Activated naive CD8-positive, alpha-beta T cell treated with anti-CD3 and anti-CD28 coated beads for 36 hours (primary cell): ENCODE data around the gene ADAM30. TPM values are rescaled to one million over a fixed set of nuclear protein-coding genes. Genes with fewer than 3 reads are reported as not detected.

Experiments used
- DNase-seq: peaks from one replicate; pipeline ENCODE4 v3.0.0; 2021
- H3K27ac Mint-ChIP-seq: one replicate; pipeline ENCODE4 v1.8.0; 2022; ENCODE audit warnings: mild to moderate bottlenecking, moderate library complexity, mixed read lengths
- H3K27me3 Mint-ChIP-seq: one replicate; pipeline ENCODE4 v1.8.0; 2022; ENCODE audit warnings: mild to moderate bottlenecking, mixed read lengths
- H3K36me3 Mint-ChIP-seq: one replicate; pipeline ENCODE4 v1.8.0; 2021; ENCODE audit warnings: mild to moderate bottlenecking, mixed read lengths
- H3K4me1 Mint-ChIP-seq: one replicate; pipeline ENCODE4 v1.8.0; 2021; ENCODE audit warnings: mixed read lengths
- H3K4me3 Mint-ChIP-seq: one replicate; pipeline ENCODE4 v1.8.0; 2022; ENCODE audit warnings: mild to moderate bottlenecking, moderate library complexity, mixed read lengths
- H3K9me3 Mint-ChIP-seq: one replicate; pipeline ENCODE4 v1.8.0; 2022; ENCODE audit warnings: mixed read lengths
- total RNA-seq, 2 experiments: library from RNA; stranded (reverse); gene quantifications; one replicate each; pipeline ENCODE4 v1.2.3, GENCODE V29; 2021

The ADAM30 gene
- total RNA-seq, 2 experiments from 2014 or later = not detected

DNA sequence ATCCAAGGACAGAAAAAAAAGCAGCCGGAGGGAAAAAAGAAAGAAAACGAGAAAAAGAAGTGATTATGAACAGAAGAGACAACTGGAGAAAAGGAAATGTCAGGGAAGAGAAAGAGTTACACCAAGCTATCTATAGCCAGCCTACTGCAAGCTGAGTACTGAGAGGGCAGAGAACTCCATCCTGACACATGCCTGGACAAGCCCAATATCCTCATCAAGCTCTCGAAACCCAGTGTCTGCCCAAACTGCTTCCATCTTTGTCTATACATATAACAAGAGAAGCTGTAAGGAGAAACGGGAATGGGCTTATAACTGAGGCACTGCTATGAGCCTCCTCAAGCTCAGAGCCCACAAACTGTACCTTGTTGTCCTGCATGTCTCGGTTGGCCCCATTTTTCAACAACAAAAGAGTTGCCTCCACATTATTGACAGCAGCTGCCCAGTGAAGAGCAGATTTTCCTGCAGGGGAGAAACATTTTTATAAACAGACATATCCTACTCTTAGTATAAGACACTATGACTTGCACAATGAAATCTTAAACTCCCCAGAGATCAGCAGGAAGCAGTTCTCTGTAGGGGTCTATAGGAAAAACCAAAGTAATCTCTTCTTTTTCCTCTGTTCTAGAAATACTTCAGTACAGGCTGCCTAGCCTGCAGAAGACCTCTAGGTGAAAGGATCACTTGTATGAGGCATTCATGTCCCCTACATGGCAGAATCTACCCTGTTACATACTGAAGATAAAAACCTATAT, 21.2 kb upstream of the ADAM30 start:
- Mint-ChIP-seq H3K27me3 (no peaks in the 10 kb centered on the region), H3K4me1 (no peaks in the 10 kb centered on the region), H3K4me3 (no peak overlapping the region), H3K36me3 (peaks cover 36% of the 10 kb centered on the region), H3K9me3 (no peaks in the 10 kb centered on the region), H3K27ac (no peak overlapping the region)
- DNase-seq = no peak

DNA sequence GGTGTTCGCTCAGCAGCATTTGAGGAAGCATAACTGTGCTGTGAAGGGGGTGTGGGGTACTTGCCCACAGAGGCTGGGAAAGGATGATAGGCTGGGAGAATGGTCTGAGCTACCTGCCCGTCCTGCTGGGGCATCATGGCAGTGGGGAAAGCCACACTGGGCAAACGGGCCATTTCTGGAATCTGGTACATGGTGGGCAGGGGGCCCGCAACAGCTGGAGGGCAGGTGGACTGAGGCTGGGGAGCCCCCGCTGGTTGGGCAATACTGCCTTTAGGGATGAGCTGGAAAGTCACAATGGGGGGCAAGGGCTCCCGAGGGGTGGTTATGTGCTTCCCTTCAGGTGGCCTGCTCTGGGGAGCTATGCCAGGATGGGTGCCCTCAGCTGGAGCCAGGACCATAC, 19.2 kb upstream of the ADAM30 start:
- Mint-ChIP-seq H3K36me3 (peaks cover 28% of the 10 kb centered on the region), H3K27me3 (no peaks in the 10 kb centered on the region), H3K27ac (no peak overlapping the region), H3K9me3 (no peaks in the 10 kb centered on the region), H3K4me1 (no peaks in the 10 kb centered on the region), H3K4me3 (no peak overlapping the region)
- DNase-seq = no peak

DNA sequence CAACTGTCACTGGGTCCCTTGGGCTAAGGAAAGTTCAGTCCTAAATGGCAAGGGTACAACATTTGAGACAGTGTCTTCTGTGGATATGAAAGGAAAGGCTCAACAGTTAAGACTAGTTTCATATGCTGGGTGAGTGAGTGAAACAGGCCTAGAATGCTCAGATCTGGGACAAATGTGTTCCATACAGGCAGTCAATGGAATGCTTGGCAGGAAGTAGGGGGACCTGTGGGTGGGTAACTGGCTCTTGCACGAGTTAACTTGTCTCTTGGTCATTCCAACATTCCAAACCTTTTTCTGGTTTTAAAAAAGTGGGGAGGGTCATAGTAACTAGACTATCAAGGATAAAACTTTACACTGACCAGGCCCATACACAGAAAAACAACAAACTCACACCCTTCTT, 17.8 kb upstream of the ADAM30 start:
- DNase-seq = no peak
- H3K27me3 Mint-ChIP-seq = no peaks in the 10 kb centered on the region
- H3K27ac Mint-ChIP-seq = no peak overlapping the region
- H3K9me3 Mint-ChIP-seq = no peaks in the 10 kb centered on the region
- H3K4me3 Mint-ChIP-seq = no peak overlapping the region
- H3K4me1 Mint-ChIP-seq = no peaks in the 10 kb centered on the region
- H3K36me3 Mint-ChIP-seq = peaks cover 26% of the 10 kb centered on the region

DNA sequence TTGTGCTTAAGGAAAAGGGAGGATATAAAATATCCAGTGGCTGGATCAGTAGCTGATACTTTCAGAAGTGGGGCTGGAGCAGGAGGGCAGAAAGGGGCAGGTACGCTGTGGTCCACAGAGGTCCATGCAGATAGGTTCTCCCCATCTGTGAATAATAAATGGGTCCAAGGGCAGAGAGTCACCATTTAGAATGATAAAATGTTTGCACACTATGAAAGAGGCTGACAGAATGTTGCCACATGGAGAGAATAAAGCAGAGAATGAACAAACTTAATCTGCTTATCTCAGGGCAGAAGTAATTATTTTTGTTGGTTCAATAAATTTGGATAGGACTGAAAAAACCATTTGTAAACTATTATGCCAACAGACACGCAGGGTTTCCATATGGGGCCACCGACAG, 16.6 kb upstream of the ADAM30 start:
- Mint-ChIP-seq H3K4me1 (no peaks in the 10 kb centered on the region), H3K9me3 (no peaks in the 10 kb centered on the region), H3K36me3 (peaks cover 23% of the 10 kb centered on the region), H3K27me3 (no peaks in the 10 kb centered on the region), H3K4me3 (no peak overlapping the region), H3K27ac (no peak overlapping the region)
- no peak for DNase-seq

DNA sequence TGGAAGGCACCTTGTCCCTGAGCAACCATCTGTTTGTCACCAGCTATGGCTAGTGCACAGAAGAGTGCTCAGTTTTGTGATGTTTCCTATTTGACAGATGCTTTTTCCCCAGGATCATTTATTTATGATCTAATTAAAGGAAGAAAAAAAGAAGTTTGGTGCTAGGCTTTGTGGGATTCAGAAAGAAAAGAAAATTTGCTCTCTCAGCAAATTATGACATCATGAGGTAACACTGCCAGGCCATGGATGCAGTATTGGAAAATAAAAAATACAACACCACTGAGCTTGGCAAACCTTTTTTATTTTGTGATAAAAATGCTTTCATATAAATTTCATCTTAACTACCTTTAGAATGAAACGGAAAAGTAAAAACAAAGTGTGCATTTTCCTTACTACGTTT, 15.5 kb upstream of the ADAM30 start:
- H3K4me3 Mint-ChIP-seq = no peak overlapping the region
- no peak overlapping the region for H3K27ac Mint-ChIP-seq
- H3K4me1 Mint-ChIP-seq = no peaks in the 10 kb centered on the region
- H3K9me3 Mint-ChIP-seq = no peaks in the 10 kb centered on the region
- DNase-seq = no peak
- peaks cover 4% of the 10 kb centered on the region for H3K27me3 Mint-ChIP-seq
- peaks cover 18% of the 10 kb centered on the region for H3K36me3 Mint-ChIP-seq

DNA sequence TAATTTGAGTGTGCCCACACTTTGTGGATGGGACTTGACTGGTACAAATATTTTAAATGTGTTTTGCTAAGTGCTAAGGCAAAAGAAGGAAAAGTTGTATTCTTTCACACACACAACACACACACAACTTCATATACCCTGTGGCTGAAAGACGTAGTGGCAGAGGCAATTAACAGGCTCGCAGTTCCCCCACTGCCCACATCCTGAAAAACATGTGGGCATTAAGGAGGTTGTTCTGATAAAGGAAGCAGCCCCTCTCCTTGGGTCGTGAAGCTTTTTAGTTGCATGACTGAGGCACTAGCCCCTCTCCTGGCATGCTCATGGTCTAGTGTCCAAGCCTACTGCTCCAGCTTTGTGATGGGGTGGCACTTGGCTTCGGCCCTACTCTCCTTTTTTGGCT, 14.3 kb upstream of the ADAM30 start:
- H3K36me3 Mint-ChIP-seq = peaks cover 9% of the 10 kb centered on the region
- H3K27me3 Mint-ChIP-seq = peaks cover 7% of the 10 kb centered on the region
- H3K9me3 Mint-ChIP-seq = peaks cover 3% of the 10 kb centered on the region
- no peak overlapping the region for H3K4me3 Mint-ChIP-seq
- DNase-seq = no peak
- no peak overlapping the region for H3K27ac Mint-ChIP-seq
- H3K4me1 Mint-ChIP-seq = no peaks in the 10 kb centered on the region

DNA sequence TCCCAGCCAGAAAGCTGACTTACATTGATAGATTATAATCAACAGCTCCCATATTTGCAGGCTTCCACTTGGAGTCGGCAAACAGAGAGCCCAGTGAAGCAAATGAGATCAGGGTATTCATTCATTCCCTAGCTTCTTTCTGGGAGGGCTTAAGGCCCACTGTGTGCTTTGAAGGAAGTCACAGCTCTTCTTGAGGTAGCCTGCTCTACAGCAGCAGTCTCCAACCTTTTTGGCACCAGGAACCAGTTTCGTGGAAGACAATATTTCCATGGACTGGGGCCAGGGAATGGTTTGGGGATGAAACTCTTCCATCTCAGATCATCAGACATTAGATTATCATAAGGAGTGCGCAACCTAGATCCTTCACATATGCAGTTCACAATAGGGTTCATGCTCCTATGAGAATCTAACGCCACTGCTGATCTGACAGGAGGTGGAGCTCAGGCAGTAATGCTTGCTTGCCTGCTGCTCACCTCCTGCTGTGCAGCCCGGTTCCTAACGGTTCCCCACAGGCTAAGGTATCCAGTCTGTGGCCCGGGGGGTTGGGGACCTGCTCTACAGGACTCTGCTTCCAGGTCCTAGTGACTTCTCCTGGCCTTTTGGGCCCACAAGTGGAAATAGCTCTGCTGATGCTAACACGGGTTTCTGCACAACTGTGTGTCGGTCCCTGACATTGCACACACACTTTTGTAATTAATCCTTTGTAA, 13.7 kb upstream of the ADAM30 start:
- peaks cover 3% of the 10 kb centered on the region for H3K36me3 Mint-ChIP-seq
- H3K4me3 Mint-ChIP-seq = no peak overlapping the region
- H3K4me1 Mint-ChIP-seq = no peaks in the 10 kb centered on the region
- H3K9me3 Mint-ChIP-seq = peaks cover 7% of the 10 kb centered on the region
- H3K27ac Mint-ChIP-seq = no peak overlapping the region
- peaks cover 9% of the 10 kb centered on the region for H3K27me3 Mint-ChIP-seq
- DNase-seq = no peak

DNA sequence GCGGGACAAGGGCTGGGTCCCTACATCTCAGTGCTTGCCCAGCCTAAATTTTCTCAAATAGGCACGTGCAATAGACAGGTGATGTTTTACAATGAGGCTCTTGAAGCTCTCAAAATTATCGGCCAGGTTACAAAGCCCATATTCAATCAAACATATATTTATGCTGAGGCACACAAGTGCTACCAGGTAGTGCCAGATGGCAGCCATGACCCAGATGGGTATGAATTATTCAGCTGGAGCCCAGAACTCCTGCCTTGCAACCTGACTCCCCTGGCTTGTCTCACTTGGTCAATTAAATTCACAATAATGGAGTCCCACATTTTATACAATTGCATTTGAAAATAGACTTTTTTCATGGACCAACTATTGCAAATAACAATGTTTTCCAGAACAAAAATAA, 12.3 kb upstream of the ADAM30 start:
- no peak for DNase-seq
- H3K4me1 Mint-ChIP-seq = no peaks in the 10 kb centered on the region
- peaks cover 11% of the 10 kb centered on the region for H3K9me3 Mint-ChIP-seq
- H3K27me3 Mint-ChIP-seq = peaks cover 9% of the 10 kb centered on the region
- no peak overlapping the region for H3K27ac Mint-ChIP-seq
- no peak overlapping the region for H3K4me3 Mint-ChIP-seq
- H3K36me3 Mint-ChIP-seq = no peaks in the 10 kb centered on the region

DNA sequence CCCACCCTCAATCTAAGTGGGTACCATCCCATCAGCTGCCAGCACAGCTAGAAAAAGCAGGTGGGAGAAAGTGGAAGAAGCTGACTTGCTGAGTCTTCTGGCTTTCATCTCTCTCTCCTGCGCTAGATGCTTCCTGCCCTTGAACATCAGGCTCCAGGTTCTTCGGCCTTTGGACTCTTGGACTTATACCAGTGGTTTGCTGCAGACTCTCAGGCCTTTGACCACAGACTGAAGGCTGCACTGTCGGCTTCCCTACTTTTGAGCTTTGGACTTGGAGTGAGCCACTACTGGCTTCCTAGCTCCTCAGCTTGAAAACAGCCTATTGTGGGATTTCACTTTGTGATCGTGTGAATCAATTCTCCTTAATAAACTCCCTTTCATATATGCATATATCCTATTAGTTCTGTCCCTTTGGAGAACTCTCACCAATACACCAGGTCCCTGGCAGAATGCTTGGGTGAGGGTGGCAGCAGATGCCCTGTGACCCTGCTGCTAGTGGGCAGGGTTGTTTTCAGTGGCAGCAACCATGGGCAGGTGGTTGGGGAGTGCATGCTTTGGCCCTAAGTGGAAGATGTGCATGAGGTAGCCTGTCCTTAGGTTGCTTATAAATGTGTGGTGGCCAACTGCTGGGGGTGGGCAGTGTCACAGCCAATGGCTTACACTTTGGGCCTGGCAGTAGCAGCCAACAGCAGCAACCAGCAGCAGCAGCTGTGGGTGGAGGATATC, 10.8 kb upstream of the ADAM30 start:
- peaks cover 14% of the 10 kb centered on the region for H3K27me3 Mint-ChIP-seq
- no peaks in the 10 kb centered on the region for H3K4me1 Mint-ChIP-seq
- no peaks in the 10 kb centered on the region for H3K36me3 Mint-ChIP-seq
- H3K4me3 Mint-ChIP-seq = no peak overlapping the region
- DNase-seq = no peak
- H3K9me3 Mint-ChIP-seq = peaks cover 11% of the 10 kb centered on the region
- no peak overlapping the region for H3K27ac Mint-ChIP-seq

DNA sequence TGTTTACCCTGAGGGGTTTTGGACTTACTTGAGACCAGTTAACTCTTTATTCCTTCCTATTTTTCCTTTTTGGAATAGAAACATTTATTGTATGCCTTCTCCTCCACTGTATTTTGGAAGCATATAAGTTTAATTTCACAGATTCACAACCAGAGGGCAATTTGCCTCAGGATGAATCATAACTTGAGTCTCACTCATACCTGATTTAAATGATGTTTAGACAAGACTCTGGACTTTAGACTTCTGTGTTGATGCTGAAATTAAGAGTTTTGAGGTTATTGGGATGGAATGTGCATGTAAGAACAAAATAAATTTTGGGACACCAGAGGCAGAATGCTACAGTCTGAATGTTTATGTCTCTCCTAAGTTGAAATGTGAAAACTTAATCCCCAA, 7.1 kb upstream of the ADAM30 start:
- H3K9me3 Mint-ChIP-seq = peaks cover 11% of the 10 kb centered on the region
- no peak for DNase-seq
- H3K36me3 Mint-ChIP-seq = no peaks in the 10 kb centered on the region
- H3K27ac Mint-ChIP-seq = no peak overlapping the region
- no peaks in the 10 kb centered on the region for H3K4me1 Mint-ChIP-seq
- peaks cover 14% of the 10 kb centered on the region for H3K27me3 Mint-ChIP-seq
- H3K4me3 Mint-ChIP-seq = no peak overlapping the region

DNA sequence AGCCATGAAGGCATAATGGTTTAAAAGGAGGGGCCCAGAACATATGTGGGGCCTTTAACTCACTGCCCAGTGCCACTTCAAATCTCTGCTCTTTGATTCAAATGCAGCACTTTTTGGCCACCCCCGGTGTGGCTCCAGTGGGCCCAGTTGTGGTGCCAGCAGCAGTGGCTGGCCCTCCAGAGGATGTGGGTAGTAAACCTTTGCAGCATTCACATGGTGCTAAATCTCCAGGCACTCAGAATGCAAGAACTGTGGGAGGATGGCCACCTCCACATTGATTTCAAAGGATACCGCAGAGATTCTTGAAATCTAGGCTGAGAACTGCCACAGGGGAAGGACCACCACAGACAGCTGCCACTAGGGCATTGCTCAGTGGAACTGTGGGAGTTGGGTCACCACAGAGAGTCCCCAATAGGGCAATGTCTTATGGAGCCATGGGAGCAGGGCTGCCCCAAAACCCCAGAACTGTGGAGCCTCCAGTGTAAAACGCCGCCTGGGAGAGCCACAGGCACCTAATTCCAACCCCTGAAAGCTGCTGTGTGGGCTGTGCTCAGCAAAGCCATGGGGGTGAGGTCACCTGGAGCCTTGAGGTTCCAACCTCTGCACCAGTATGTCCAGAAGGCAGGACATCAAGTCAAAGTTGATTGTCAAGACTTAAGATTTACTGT, 6.6 kb upstream of the ADAM30 start:
- Mint-ChIP-seq H3K27ac (no peak overlapping the region), H3K36me3 (no peaks in the 10 kb centered on the region), H3K27me3 (peaks cover 14% of the 10 kb centered on the region), H3K9me3 (peaks cover 11% of the 10 kb centered on the region), H3K4me1 (no peaks in the 10 kb centered on the region), H3K4me3 (no peak overlapping the region)
- DNase-seq = no peak

DNA sequence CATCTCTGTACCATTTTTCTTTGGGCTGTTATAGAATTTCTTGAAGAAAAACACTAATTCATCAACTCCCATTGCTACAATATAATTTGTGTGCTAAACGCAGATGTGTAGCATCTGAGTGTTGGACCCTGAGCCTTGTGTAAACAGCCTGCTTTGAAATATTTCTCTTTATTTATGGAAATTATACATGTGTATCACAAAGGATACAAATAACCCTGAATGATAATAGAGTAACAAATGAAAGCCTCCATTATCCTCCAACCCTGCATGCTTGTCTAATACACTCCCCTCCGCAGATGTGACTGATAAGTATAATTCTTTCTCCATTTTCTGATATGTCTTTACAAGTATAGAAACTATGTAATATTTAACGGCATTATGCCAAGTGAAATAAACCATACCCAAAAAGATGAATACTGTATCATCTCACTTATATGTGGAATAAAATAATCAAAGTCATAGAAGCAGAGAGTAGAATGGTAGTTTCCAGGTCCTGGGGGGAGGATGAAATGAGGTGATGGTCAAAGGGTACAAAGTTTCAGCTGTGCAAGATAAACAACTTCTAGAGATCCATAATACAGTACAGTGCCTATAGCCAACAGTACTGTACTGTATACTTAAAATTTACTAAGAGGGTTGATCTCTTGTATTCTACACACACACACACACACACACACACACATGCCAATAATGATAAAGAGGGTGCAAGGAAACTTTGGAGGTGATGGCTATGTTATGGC, 2.8 kb upstream of the ADAM30 start:
- Mint-ChIP-seq H3K4me1 (peaks cover under 1% of the 10 kb centered on the region), H3K27ac (no peak overlapping the region), H3K27me3 (peaks cover 13% of the 10 kb centered on the region), H3K4me3 (no peak overlapping the region), H3K36me3 (no peaks in the 10 kb centered on the region), H3K9me3 (no peaks in the 10 kb centered on the region)
- DNase-seq = no peak

DNA sequence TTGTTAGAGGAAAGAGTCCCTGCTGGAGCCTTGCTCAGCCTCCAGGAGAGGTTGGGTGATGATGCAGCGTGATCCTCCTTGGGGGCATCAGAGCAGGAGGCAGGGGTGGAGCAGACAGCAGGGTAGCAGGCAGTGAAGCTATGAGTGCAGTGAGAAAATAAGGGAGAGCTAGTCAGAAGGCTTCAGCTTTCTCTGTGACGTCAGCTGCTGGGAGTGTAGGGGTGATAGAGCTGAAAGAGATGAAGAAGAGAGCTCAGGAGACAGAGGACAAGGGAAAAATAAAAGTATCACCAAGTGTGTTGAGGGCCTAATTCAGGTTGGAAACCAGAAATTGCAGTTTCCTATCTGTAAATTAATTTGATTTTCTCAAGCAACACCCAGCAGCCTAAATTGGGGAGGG, 2.2 kb upstream of the ADAM30 start:
- no peak for DNase-seq
- Mint-ChIP-seq H3K4me3 (no peak overlapping the region), H3K36me3 (no peaks in the 10 kb centered on the region), H3K27me3 (peaks cover 18% of the 10 kb centered on the region), H3K4me1 (peaks cover 6% of the 10 kb centered on the region), H3K27ac (no peak overlapping the region), H3K9me3 (no peaks in the 10 kb centered on the region)

DNA sequence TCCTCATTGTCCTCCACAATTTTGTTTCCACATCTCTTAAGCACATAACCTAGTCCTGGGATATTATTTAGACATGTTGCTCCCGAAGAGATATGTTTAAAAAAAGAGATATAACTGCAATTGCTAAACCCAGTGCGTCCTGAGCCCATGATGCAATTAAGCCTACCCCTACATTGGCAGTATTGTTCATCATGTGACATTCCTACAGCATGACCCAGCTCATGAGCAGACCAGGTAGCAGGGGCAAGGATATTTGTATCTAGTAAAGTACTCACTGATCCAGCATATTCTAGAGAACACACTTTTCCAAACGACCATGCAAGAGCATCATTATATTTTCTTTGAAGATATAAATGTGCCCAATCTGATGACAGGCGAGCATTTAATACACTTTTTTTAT, 1.2 kb downstream of the ADAM30 start:
- Mint-ChIP-seq H3K4me1 (peaks cover 12% of the 10 kb centered on the region), H3K4me3 (no peak overlapping the region), H3K36me3 (no peaks in the 10 kb centered on the region), H3K27me3 (peaks cover 29% of the 10 kb centered on the region), H3K9me3 (no peaks in the 10 kb centered on the region), H3K27ac (no peak overlapping the region)
- no peak for DNase-seq
